HepG2 (cell line): ENCODE measurements around the gene MAVS. TPM values are rescaled to one million over a fixed set of nuclear protein-coding genes. Genes with fewer than 3 reads are reported as not detected.
A peak's percentile ranks its signal among the peaks of the same experiment; 100 is the strongest.

ENCODE experiments used
- BHLHE40 ChIP-seq: IDR thresholded peaks from 2 replicates; pipeline ENCODE4 v1.6.1; 2011; ENCODE audit warnings: low read length, improper control_type of control experiment
- DR1 ChIP-seq: sonication (generic); formaldehyde crosslinking; IDR thresholded peaks from 2 replicates; pipeline ENCODE4 v1.8.0; 2021; ENCODE audit warnings: mild to moderate bottlenecking, missing genetic modification reagents, inconsistent platforms
- EED ChIP-seq: sonication (generic); formaldehyde crosslinking; IDR thresholded peaks from 2 replicates; pipeline ENCODE4 v1.5.0; 2020; ENCODE audit warnings: mild to moderate bottlenecking, missing genetic modification reagents
- FLYWCH1 ChIP-seq: sonication (generic); formaldehyde crosslinking; IDR thresholded peaks from 2 replicates; pipeline ENCODE4 v1.8.1; 2023; ENCODE audit warnings: mild to moderate bottlenecking, missing genetic modification reagents
- GABPB1 ChIP-seq: IDR thresholded peaks from 2 replicates; pipeline ENCODE4 v1.6.1; 2016; ENCODE audit warnings: mild to moderate bottlenecking, missing genetic modification reagents, moderate library complexity, missing compliant biosample characterization
- HMG20B ChIP-seq: conservative IDR thresholded peaks from 2 replicates; pipeline ENCODE4 v1.6.1; 2016; ENCODE audit warnings: missing genetic modification reagents, missing compliant biosample characterization
- HOXD1 ChIP-seq: sonication (generic); formaldehyde crosslinking; IDR thresholded peaks from 2 replicates; pipeline ENCODE4 v1.5.0; 2020; ENCODE audit warnings: missing genetic modification reagents
- IRF2 ChIP-seq: IDR thresholded peaks from 2 replicates; pipeline ENCODE4 v1.6.1; 2018; ENCODE audit warnings: missing genetic modification reagents, missing compliant biosample characterization
- ISL2 ChIP-seq: sonication (generic); formaldehyde crosslinking; IDR thresholded peaks from 2 replicates; pipeline ENCODE4 v1.5.0; 2020; ENCODE audit warnings: missing genetic modification reagents
- KDM2A ChIP-seq: sonication (generic); formaldehyde crosslinking; IDR thresholded peaks from 2 replicates; pipeline ENCODE4 v1.4.0; 2020; ENCODE audit warnings: low read depth, missing genetic modification reagents, borderline replicate concordance
- MED8 ChIP-seq: sonication (generic); formaldehyde crosslinking; IDR thresholded peaks from 2 replicates; pipeline ENCODE4 v1.8.1; 2023; ENCODE audit warnings: mild to moderate bottlenecking, missing genetic modification reagents; ENCODE audit not compliant: insufficient replicate concordance
- MZF1 ChIP-seq: sonication (generic); formaldehyde crosslinking; IDR thresholded peaks from 2 replicates; pipeline ENCODE4 v1.8.1; 2023; ENCODE audit warnings: mild to moderate bottlenecking, missing genetic modification reagents, borderline replicate concordance
- YEATS4 ChIP-seq: sonication (generic); formaldehyde crosslinking; IDR thresholded peaks from 2 replicates; pipeline ENCODE4 v1.4.0; 2020; ENCODE audit warnings: missing genetic modification reagents, borderline replicate concordance
- ZFP82 ChIP-seq: sonication (generic); formaldehyde crosslinking; IDR thresholded peaks from 2 replicates; pipeline ENCODE4 v1.5.1; 2020; ENCODE audit warnings: mild to moderate bottlenecking, missing genetic modification reagents, borderline replicate concordance
- ZNF207 ChIP-seq: fragments of 450-650 bp; IDR thresholded peaks from 2 replicates; pipeline ENCODE4 v1.6.1; 2016; ENCODE audit warnings: antibody characterized with exemption, borderline replicate concordance
- ZNF234 ChIP-seq: sonication (generic); formaldehyde crosslinking; conservative IDR thresholded peaks from 2 replicates; pipeline ENCODE4 v1.5.1; 2020; ENCODE audit warnings: mild to moderate bottlenecking, missing genetic modification reagents
- ZNF24 ChIP-seq: fragments of 450-650 bp; IDR thresholded peaks from 2 replicates; pipeline ENCODE4 v1.6.1; 2017; ENCODE audit warnings: antibody characterized with exemption, mild to moderate bottlenecking
- ZNF260 ChIP-seq: sonication (generic); formaldehyde crosslinking; IDR thresholded peaks from 2 replicates; pipeline ENCODE4 v1.4.0; 2020; ENCODE audit warnings: missing genetic modification reagents, low read depth, mild to moderate bottlenecking, borderline replicate concordance
- ZNF296 ChIP-seq: sonication (generic); formaldehyde crosslinking; conservative IDR thresholded peaks from 2 replicates; pipeline ENCODE4 v1.5.0; 2020; ENCODE audit warnings: mild to moderate bottlenecking, missing genetic modification reagents
- ZNF567 ChIP-seq: sonication (generic); formaldehyde crosslinking; IDR thresholded peaks from 2 replicates; pipeline ENCODE4 v1.8.1; 2023; ENCODE audit warnings: mild to moderate bottlenecking, missing genetic modification reagents, borderline replicate concordance
- ZNF713 ChIP-seq: sonication (generic); formaldehyde crosslinking; IDR thresholded peaks from 2 replicates; pipeline ENCODE4 v1.4.0; 2020; ENCODE audit warnings: mild to moderate bottlenecking, missing genetic modification reagents
- ZNF780A ChIP-seq: sonication (generic); formaldehyde crosslinking; IDR thresholded peaks from 2 replicates; pipeline ENCODE4 v1.8.0; 2022; ENCODE audit warnings: mild to moderate bottlenecking, missing genetic modification reagents, moderate library complexity
- polyA plus RNA-seq, 8 experiments: library from polyadenylated mRNA; depleted of rRNA in 3 of 8; stranded (reverse) in 7 of 8; unstranded in 1 of 8; fragments of >200 nt; fragmentation: Illumina TruSeq in 4 of 8; extraction: Trizol in 4 of 8; gene quantifications; 2 replicates each; pipeline versions ENCODE4 v1.2.1 to v1.2.3, GENCODE V29; 2011 to 2016; ENCODE audit warnings: low read depth in 4 of 8, missing spikeins in 1 of 8, mixed read lengths in 1 of 8; ENCODE audit not compliant: insufficient read depth in 1 of 8
- total RNA-seq, 5 experiments: library from RNA; depleted of rRNA; stranded (reverse); fragments of >200 nt; fragmentation: Illumina TruSeq; extraction: Trizol; gene quantifications; 2 replicates each; pipeline ENCODE4 v1.2.3, GENCODE V29; 2016; ENCODE audit warnings: low read depth in 1 of 5
- TF ChIP-seq, protein P1 (sequence below): sonication (generic); formaldehyde crosslinking; IDR thresholded peaks from 2 replicates; pipeline ENCODE4 v1.4.0; 2020; ENCODE audit warnings: missing genetic modification reagents
- TF ChIP-seq, protein P2 (sequence below): sonication (generic); formaldehyde crosslinking; IDR thresholded peaks from 2 replicates; pipeline ENCODE4 v1.8.1; 2022; ENCODE audit warnings: mild to moderate bottlenecking, missing genetic modification reagents
- TF ChIP-seq, protein P3 (sequence below): sonication (generic); formaldehyde crosslinking; IDR thresholded peaks from 2 replicates; pipeline ENCODE4 v1.9.0; 2022; ENCODE audit warnings: low read depth, missing genetic modification reagents
- TF ChIP-seq, protein P4 (sequence below): IDR thresholded peaks from 2 replicates; pipeline ENCODE4 v1.6.1; 2016; ENCODE audit warnings: missing genetic modification reagents, missing compliant biosample characterization

The MAVS gene
- total and polyA plus RNA-seq, 2 of the 13 experiments (the other 11 are each of a cell fraction or from before 2014, with no cell fraction given): 27.3 to 36.6 TPM

DNA sequence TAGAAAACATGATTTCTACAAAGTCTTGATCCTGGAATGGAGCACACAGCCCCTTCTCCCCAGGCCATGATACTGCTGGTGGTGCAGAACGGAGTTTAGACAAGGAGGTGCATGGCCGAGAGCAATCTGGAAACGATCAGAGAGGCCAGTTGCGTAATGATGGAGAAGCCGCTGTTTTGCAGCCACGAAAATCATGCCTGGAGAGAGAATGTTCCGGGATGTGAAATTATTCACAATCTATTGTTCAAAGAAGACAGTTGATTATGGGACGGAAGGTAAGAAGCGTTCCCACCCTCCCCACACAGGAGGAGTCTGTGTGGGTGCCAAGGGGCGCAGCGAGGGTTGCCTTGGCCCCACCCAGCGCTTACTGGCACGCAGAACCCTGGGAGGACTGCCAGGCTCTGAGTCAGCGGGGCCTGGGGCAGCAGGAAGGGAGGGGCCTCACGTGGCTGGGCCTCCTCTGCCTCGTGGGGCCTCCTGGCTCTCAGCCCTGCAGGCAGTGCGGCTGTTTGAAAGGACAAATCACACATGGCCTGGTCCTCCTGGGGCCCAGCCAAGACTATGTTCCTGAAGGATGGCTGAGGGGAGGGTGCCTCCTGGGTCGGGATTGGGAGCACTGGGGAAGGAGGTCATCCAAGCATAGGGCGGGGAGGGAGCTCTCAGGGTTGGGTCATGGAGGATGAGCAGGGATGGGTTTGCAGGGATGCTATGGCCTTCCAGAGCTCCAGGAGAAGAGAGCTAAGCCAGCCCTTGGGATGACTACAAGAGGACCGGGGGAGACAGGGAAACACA is 35.0 kb upstream of the MAVS start (continued):
- TF ChIP-seq KDM2A (CRISPR knock-in tag) (peak; percentile 97), ZNF234 (CRISPR knock-in tag) (no peak), DR1 (peak; percentile 65; the same call in 1 of the 2 replicates), EED (peak; percentile 95), IRF2 (CRISPR knock-in tag) (peak; percentile 88), ZNF780A (peak; percentile 89), ZNF567 (CRISPR knock-in tag) (no peak; the same call in 1 of the 2 replicates), ZNF296 (peak; percentile 83; the same call in 1 of the 2 replicates), HMG20B (CRISPR knock-in tag) (peak; percentile 70), ZNF24 (no peak), HOXD1 (CRISPR knock-in tag) (peak; percentile 96), MED8 (no peak), ZNF260 (CRISPR knock-in tag) (no peak), ZNF713 (CRISPR knock-in tag) (no peak), GABPB1 (CRISPR knock-in tag) (peak; percentile 91), ZNF207 (no peak), BHLHE40 (peak; percentile 91), YEATS4 (peak; percentile 92), MZF1 (peak; percentile 70; the same call in 1 of the 2 replicates), FLYWCH1 (no peak), ISL2 (CRISPR knock-in tag) (peak; percentile 85), ZFP82 (CRISPR knock-in tag) (no peak)
- TF ChIP-seq, protein P1, sequence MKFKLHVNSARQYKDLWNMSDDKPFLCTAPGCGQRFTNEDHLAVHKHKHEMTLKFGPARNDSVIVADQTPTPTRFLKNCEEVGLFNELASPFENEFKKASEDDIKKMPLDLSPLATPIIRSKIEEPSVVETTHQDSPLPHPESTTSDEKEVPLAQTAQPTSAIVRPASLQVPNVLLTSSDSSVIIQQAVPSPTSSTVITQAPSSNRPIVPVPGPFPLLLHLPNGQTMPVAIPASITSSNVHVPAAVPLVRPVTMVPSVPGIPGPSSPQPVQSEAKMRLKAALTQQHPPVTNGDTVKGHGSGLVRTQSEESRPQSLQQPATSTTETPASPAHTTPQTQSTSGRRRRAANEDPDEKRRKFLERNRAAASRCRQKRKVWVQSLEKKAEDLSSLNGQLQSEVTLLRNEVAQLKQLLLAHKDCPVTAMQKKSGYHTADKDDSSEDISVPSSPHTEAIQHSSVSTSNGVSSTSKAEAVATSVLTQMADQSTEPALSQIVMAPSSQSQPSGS: peak; percentile 71; the same call in 1 of the 2 replicates
- TF ChIP-seq, protein P2, sequence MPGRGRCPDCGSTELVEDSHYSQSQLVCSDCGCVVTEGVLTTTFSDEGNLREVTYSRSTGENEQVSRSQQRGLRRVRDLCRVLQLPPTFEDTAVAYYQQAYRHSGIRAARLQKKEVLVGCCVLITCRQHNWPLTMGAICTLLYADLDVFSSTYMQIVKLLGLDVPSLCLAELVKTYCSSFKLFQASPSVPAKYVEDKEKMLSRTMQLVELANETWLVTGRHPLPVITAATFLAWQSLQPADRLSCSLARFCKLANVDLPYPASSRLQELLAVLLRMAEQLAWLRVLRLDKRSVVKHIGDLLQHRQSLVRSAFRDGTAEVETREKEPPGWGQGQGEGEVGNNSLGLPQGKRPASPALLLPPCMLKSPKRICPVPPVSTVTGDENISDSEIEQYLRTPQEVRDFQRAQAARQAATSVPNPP (CRISPR knock-in tag): peak; percentile 74; the same call in 1 of the 2 replicates
- TF ChIP-seq, protein P3, sequence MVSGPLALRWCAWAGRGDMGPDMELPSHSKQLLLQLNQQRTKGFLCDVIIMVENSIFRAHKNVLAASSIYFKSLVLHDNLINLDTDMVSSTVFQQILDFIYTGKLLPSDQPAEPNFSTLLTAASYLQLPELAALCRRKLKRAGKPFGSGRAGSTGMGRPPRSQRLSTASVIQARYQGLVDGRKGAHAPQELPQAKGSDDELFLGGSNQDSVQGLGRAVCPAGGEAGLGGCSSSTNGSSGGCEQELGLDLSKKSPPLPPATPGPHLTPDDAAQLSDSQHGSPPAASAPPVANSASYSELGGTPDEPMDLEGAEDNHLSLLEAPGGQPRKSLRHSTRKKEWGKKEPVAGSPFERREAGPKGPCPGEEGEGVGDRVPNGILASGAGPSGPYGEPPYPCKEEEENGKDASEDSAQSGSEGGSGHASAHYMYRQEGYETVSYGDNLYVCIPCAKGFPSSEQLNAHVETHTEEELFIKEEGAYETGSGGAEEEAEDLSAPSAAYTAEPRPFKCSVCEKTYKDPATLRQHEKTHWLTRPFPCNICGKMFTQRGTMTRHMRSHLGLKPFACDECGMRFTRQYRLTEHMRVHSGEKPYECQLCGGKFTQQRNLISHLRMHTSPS (CRISPR knock-in tag): peak; percentile 100
- TF ChIP-seq, protein P4, sequence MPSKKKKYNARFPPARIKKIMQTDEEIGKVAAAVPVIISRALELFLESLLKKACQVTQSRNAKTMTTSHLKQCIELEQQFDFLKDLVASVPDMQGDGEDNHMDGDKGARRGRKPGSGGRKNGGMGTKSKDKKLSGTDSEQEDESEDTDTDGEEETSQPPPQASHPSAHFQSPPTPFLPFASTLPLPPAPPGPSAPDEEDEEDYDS: peak; percentile 85; the same call in 1 of the 2 replicates
